ENCODE data around the gene ST6GALNAC3.
A peak's percentile ranks its signal among the peaks of the same experiment; 100 is the strongest.
"Not testable (repeated sequence)": the region's sequence is repeated elsewhere in the genome, so short reads cannot be mapped to it uniquely, and the experiment has no call there.

ST6GALNAC3 gene

GRCh38 chr1:76074321-76075187 is at the start of gene ST6GALNAC3:
TSS of gene ST6GALNAC3 (plus strand) at chr1:76074746.
- peak; percentile 68 for DNase-seq

GRCh38 chr1:76027341-76027740 is 47.2 kb upstream of the ST6GALNAC3 start:
- DNase-seq, result no peak

- no peak for DNase-seq
Measured at GRCh38 chr1:76029331-76029730, 45.2 kb upstream of the ST6GALNAC3 start.

GRCh38 chr1:76031496-76031895 is 43.0 kb upstream of the ST6GALNAC3 start:
- DNase-seq, result no peak

- DNase-seq, result no peak
Measured at GRCh38 chr1:76033800-76034475, 40.6 kb upstream of the ST6GALNAC3 start.

- peak; percentile 2 for DNase-seq
Measured at GRCh38 chr1:76035053-76035452, 39.5 kb upstream of the ST6GALNAC3 start.

- no peak for DNase-seq
Measured at GRCh38 chr1:76037324-76037723, 37.2 kb upstream of the ST6GALNAC3 start.

GRCh38 chr1:76038287-76039004 is 36.1 kb upstream of the ST6GALNAC3 start:
- no peak for DNase-seq

GRCh38 chr1:76046149-76046548 is 28.4 kb upstream of the ST6GALNAC3 start:
- DNase-seq, result no peak

- DNase-seq, result no peak
Measured at GRCh38 chr1:76048219-76048618, 26.3 kb upstream of the ST6GALNAC3 start.

GRCh38 chr1:76048926-76049325 is 25.6 kb upstream of the ST6GALNAC3 start:
- no peak for DNase-seq

- DNase-seq, result no peak
Measured at GRCh38 chr1:76049498-76049897, 25.0 kb upstream of the ST6GALNAC3 start.

- not testable (repeated sequence) for DNase-seq
Measured at GRCh38 chr1:76050073-76050472, 24.5 kb upstream of the ST6GALNAC3 start.

GRCh38 chr1:76053021-76053420 is 21.5 kb upstream of the ST6GALNAC3 start:
- no peak for DNase-seq

GRCh38 chr1:76054359-76054758 is 20.2 kb upstream of the ST6GALNAC3 start:
- DNase-seq, result no peak

- DNase-seq, result no peak
Measured at GRCh38 chr1:76055987-76056386, 18.6 kb upstream of the ST6GALNAC3 start.

- peak; percentile 5 for DNase-seq
Measured at GRCh38 chr1:76059451-76059850, 15.1 kb upstream of the ST6GALNAC3 start.

GRCh38 chr1:76065270-76065669 is 9.3 kb upstream of the ST6GALNAC3 start:
- DNase-seq, result no peak

GRCh38 chr1:76066394-76066793 is 8.2 kb upstream of the ST6GALNAC3 start:
- no peak for DNase-seq

GRCh38 chr1:76068542-76068941 is 6.0 kb upstream of the ST6GALNAC3 start:
- no peak for DNase-seq

- DNase-seq, result no peak
Measured at GRCh38 chr1:76068953-76069561, 5.5 kb upstream of the ST6GALNAC3 start.

- DNase-seq, result no peak
Measured at GRCh38 chr1:76070538-76070937, 4.0 kb upstream of the ST6GALNAC3 start.

- DNase-seq, result no peak
Measured at GRCh38 chr1:76073481-76073880, 1.1 kb upstream of the ST6GALNAC3 start.
